GOT3 (cell line): ENCODE results near the gene GRID1.

Experiments used
- DNase-seq: peaks from one replicate; lab custom pipeline; 2025; ENCODE audit warnings: mixed read lengths; lab: John Stamatoyannopoulos, UW

GRID1 gene

DNA sequence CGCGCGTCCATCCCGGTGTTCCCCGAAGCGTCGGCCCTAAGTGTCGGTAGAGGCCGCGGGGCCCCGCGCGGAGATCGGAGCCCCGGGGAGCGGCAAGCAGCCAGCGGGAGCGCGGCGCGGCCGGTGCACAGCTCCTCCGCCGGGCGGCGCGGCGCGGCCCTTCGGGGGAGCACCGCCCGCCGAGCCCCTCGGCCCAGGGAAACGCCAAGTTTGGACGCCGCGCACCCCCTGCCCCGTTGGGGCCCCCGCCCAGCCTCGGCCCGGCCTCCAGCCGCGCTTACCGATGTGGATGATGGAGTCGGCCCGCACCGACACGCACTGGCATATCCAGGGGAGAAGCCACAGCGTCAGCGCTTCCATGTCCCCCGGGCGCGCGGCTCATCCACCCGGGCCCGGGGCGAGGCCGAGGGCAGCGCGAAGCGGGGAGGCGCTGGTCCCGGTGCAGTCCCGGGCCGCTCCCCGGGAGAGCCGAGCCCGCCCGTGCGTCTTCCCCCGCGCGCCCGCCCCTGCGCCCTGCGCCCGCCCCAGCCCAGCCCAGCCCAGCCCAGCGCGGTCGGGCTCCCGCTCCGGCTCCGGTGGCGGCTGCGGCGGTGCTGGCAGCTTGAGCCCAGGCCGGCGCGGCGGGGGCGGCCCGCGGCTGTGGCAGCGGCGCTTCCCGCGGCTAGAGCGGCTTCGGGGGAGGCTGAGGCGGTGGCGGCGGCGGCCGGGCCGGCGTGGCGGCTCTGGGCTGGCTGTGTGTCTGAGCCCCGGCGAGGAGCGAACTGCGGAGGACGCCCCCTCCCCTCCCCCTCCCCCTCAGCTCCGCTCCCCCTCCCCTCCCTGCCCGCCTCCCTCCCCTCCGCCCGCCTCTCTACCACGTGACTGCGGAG is at the start of gene GRID1:
Gene GRID1 (minus strand): TSS at position 763 of the 869 bp plus-strand sequence.
- no peak for DNase-seq

DNA sequence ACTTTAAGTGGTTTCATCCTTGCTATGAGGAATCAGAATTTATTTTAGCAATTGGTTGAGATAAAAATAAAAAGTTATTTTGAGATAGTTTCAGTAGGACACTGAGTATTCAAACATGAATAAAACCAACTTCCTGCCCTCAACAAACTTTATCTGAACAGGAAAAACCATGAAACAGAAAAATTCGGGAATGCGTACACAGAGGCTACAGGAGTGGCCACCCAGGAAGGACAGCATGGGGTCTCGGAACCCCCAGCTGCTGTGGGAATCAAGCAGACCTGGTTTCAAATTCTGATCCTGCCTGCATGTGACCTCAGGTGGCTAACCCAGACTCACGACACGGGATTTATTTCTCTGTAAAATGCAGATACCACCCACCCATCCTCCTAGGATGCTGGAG is 49.0 kb upstream of the GRID1 start:
- DNase-seq: no peak

DNA sequence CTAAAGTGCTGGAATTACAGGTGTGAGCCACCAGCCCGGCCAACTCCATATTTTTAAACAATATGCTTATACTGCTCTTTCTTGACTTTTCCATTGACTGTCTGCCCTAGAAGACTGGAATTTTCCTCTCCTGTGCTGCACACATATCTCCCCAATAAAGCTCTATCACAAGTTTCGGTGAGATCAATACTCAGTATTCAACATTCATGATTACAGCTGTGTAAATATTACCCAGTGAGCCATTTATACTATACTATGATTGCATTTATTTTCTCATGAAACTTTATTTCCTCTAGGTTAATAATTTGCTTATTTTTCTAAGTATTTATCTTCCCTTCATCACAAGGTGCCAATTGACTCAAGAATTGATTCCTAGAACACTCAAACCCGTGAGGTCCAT is 48.5 kb upstream of the GRID1 start:
- no peak for DNase-seq

DNA sequence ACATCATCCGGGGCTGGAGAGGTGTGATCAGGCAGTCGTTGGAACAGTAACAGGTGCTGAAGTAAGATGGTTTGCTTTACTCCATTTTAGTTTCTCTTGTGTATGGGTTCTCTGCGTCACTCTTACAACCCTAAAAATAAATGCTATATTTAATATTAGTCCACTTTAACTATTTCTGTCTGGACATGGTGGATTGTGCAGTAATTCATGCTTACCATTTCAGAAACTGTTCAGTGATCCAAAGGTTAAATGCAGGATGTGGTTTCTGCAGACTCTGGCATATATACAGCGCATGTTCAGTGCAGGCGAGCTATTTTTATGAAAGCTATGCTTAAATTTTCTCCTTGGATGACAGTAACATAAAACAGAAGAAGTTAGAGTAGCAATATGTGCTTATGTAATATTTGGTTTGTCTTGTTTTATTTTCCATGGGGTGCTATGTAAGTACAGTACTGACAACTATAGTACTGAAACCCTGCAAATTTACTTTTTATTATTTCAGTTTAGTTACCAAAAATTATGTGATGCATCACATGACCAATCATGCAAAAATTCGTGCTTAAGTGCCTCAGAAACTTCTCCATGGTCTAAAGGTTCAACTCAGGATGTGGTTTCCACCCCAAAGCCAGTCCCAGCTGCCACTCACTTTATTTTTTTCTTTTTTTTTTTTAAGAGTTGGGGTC is 46.6 kb upstream of the GRID1 start:
- DNase-seq: no peak

DNA sequence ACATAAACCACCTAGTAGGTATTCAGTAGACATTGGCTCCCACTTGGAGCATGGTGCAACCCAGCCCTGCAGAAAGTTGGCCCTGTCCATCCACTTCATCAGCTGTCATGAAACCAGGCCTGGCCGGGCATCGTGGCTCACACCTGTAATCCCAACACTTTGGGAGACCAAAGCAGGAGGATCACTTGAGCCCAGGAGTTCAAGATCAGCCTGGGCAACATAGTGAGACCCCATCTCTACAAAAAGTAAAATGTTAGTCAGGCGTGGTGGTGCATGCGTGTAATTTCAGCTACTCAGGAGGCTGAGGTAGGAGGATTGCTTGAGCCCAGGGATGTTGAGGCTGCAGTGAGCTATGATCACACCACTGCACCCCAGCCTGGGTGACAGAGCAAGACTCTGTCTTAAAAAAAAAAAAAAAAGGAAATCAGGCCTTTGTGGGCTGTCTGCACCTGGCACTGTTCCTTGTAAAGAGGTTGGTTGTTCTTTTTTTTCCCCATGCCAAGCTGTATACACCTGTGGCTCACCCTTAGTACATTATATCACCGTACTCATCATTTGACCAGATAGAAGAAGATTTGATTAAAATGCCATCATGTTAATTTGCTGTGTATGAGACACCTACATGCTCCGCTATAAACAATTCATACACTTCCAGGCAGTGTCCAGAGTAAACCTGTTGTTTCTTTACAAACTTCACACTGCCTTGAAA is 45.4 kb upstream of the GRID1 start:
- no peak for DNase-seq

DNA sequence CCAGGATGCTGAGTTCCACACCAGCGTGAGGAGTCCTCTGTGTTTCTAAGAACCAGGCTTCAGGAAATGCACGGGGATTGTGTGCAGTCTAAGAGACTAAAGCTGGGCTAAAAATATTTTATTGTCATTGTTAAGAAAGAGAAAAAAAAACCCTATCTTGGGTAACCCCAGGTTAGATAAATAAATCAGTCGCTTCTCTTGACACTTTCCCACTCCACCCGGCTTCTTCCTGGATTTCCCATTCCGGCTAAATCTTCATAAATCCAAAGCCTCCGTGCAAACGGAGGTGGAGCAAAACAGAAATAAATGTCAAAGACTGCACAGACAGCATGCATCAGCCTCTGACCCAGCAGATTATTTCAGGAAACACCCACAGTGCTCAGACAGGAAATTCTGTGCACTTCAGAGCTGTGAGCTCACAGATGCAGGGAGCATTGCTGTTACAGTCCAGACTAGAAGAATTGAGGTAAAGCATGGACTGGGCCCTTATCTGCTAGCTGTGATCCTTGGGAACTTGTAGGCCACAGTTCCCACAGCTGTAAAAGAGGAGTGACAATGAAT is 44.8 kb upstream of the GRID1 start:
- DNase-seq: no peak

DNA sequence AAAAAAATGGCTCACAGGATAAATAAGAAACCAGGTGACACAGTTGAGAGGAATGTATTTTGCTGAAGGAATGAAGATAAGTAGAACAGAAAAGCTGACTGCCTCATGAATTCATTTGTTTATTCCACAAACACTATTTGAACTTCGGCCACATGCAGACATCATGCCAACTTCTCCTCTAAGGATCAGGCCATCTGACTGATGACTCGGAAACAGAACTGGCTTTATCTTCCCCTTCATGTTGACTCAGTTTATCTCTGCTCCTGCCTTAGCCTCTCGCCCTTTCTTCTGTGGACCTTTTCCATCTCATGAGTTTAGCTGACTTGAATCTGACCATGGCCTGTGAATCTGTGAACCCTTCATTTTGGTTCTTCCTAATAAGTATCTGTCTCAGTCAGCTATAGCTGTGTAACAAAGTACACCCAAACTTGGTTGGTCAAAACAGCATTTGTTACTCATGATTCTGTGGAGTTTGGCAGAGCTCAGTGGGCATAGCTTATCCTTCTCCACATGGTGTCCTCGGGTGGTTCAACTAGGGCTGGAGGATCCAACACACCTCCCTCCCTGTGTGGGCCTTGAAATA is 44.0 kb upstream of the GRID1 start:
- DNase-seq: no peak

DNA sequence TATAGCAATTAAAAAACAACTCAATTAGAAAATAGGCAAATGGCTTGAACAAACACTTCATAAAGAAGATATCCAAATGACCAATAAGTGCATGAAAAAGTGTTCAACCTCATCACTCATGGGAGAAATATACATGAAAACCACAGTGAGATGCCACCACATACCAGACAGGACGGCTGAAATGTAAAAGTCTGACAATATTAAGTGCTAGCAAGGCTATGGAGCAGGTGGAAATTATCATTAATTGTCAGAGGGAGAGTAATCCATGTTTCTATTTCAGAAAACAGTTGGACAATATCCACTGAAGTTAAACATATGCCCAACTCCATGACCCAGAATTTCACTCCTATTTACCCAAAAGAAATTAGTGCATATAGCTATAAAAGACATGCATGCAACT is 42.6 kb upstream of the GRID1 start:
- no peak for DNase-seq

DNA sequence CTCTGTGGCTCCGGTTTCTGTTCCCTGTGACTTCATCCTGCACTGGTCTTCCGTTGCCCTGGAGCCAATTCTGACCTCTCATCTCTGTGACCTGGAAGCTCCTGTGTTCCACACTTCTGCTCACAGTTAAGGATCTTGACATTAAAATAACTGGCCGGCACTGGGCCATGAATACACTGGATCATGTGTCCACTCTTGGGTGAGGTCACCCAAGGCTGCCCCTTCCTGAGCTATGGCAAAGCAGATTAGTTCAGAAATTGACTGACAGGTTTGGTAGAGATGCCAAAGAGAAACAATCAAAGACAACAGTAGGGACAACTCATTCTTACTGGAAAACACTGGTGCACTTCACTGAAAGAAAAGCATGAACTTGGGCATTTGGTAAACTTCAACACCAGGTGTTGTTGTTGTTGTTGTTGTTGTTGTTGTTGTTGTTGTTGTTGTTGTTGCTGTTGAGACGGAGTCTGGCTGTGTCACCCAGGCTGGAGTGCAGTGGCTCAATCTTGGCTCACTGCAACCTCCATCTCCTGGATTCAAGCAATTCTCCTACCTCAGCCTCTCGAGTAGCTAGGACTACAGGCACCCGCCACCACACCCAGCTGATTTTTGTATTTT is 36.7 kb upstream of the GRID1 start:
- DNase-seq: no peak

DNA sequence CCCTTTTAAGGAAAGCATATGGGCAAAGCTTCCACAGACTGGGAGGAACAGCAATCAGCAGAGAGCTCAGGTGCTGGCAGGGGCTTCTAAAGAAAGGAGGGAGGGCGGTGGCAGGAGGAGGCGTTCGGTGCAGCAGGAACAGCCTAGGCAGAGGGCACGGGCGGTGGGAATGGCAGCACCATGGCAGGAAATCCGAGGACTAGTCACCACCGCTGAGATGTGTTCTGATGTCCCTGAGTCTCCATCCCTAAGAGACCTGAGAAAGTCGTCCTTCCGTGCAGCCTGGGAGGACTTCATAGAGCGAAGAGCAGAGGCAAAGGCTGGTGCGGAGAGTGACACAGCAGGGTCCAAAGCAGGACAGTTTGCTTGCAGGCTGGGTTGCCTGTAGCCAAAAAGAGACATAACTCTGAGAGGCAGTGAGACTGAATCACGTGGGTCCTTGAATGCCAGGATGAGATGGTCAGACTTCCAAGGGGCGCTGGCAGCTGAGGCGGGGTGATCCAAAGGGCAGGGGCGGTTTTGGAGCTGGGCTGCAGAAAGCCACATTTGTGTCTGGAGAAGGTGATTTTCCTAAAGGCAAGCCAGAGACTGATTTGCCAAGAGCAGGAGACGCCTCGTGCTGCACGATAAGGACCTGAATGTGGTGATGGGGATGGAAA is 35.8 kb upstream of the GRID1 start:
- no peak for DNase-seq

DNA sequence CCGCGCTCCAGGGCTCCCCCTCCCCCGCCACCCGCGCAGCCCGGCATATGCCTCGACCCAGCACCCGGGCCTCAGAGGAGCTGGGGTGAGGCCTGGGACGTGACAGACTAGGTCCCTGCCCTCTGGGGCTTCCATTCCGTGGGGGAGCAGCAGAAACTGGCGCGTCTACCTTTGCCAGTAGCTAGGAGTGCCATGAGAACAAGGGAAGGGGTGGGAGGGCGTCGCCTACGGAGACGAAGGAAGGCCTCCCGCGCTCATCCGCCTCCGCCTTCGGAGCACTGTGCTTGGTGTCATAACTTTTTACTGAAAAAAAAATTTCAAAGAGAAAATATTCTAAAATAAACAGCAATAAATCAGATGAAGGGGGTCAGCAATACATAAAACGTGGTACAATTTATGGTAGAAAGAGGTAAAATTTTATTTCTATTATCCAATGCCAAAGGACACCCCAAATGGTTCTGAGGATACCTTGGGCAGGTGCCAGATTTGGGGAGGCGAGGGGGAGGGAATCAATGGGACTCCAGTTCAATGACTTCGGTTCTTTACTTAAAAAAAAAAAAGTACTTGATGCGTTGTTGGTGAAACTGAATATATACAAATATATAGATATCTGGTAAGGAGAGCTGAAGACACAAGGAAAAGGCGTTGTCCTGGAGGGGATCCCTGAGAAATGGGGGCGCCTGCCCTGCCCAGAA is 35.1 kb upstream of the GRID1 start:
- no peak for DNase-seq

DNA sequence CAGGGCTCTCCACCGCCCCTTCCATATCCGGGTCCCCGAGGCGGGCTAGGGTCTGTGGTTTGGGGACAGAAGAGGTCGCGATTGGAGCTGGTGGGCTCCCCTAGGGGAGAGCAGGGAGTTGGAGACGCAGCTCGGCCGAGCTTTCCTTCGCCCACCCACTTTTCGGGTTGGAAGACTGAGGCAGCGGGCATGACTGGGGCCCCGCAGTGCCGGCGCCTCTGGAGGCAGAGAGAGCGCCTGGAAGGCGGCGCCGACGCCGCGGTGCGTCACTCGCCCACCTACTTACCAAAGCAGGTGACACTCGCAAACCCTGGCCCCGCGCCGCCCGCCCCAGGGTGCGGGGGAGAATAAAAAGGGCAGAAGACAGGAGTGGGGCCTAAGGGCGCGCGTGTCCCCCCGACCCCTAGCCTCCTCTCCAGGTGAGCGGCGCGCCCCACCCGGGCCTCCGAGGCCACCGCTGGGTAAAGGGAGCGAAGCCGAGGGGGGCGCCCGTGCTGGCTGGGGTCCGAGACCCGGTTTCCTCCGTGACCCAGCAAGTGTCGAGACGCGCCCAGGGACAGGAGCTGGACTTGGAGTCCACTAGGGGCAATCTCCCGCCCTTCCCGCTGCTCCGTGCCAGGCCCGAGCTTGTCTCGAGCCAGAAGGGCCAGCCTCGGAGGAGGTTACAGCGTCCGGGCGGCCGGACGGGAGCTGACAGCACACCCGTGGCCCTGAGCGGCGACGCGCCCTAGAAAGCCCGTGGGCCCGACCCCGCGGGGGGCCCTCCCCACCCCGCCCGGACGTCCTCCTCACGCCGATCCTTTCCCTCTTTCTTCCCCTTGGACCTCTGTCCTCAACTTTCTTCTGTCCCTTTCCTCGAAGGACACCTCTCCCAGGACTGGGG is 34.4 kb upstream of the GRID1 start:
- DNase-seq: no peak

DNA sequence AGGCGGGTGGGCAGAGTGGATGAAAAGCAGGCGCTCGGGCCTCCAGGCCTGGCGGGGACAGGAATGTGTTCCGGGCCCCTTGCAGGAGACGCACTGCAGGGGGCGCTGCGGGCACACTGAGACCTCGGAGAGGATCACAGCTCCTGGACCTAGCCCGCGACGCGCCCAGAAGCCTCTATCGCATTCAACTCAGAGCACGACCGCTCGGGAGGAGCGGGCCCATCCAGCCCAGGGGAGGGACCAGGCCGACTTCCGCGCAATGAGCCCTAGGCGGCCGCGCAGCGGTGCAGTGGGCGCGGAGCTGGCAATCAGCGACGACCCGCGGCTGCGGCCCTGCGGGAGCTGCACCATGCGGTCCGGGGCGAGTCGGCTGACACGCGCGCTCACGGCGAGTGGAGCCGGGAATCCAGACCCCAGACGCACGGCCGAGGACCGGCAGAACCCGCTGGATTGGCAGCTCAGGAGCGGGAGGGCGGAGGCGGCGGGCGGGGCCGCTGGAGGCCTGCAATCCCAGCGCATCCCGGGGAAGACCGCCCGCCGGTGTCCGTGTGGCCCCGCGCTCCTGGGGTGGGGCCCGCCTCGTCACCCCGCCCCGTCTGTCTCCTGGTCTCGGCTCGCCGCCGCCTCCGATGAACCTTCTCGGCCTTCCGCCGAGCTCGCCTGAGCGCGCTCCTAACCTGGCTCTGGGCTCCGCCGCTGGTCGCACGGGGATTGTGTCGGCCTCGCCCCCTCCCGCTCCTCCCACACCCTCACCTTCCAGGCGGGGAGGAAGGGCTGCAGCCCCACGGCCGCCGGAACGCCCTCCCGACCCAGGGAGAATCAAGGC is 33.5 kb upstream of the GRID1 start:
- DNase-seq: peak; percentile 70

DNA sequence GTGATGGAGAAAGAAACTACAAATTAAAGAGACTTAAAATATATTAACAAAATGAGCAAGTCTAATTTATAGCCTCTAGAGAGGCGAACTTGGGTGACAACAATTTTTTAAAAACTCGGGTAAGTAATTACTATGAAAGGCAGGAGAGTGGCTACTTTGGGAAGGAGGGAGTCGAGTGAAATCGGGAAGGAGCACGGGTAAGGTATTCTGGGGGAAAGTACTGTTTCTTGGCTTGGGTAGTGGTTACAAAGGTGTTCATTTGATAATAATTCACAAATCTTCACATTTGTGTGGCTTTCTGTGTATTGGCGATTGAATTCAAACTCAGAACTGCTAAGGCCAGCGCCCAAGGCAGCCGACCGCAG is 32.9 kb upstream of the GRID1 start:
- DNase-seq: no peak

DNA sequence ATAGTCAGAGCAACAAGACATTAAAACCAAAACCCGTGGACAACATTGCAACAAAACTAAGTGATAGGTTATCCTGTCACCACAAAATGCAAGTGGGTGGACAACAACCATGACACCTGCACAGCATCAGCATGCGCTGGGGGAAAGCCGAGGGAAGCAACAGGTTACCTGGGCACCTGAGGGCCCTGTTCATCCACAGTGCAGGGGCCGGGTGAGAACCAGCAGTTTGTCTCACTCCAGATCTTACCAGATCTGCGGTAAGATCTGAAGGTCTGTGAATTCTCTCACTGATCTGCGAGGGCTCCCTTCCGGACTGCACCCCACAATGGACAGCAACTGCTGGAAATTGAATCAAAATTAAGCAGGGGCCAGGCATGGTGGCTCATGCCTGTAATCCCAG is 30.5 kb upstream of the GRID1 start:
- no peak for DNase-seq

DNA sequence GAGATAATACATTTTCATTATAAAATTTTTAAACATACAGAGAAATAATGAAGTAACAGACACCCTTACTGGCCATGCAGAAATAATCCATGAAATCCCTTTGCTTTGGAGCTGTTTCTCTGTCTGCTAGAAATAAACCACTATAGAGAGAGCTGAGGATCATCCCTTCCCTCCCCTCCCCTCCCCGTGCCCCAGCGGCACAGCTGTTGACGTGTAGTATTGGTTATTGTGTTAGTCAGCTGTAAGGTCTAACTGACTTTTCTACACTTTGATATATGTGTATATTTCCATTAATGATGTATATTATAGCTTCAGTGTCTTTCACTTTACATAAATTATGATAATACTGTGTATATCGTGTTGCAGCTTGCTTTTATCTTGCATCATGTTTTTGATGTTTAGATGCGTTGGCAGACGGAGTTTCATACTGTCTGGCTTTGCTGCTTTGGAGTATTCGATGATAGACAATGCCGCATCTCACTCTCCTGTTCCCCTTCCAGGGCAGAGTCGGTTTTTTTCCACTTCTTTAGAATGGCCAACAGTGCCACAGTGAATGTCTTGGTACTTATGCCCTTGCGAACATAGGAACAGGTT is 27.4 kb upstream of the GRID1 start:
- no peak for DNase-seq

DNA sequence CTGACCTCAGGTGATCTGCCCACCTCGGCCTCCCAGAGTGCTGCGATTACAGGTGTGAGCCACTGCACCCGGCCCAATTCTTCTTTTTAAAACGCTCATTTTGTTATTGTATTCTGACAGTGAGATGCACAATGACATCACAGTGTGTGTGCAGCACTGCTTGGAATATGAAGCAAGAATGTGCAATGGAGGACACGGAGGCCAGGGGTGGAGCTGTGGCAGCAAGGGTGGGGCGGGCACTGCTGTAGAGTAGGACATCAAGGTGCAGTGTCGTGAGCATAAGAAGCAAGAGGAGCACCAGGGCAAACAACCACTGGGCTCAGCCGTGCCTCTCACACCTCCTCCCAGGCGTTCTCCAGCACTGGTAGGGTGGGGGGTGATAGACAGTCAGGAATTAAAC is 26.8 kb upstream of the GRID1 start:
- no peak for DNase-seq

DNA sequence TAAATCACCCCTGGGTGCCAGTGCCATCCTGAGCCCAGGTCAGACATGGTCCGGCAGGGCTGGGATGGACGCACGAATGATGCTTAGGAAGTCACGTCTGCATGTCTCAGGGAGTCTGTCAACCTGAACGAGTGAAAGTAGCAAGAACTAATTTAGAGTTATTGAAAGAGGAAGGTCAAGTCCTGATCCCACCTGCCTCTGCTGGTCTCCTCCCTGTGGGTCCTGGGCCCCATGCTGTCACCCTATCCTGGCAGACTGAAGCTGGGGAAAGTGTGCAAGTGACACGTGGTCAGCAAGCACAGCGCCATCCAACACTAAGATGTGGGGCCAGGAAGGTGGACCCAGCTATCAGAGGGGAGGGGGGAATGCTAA is 26.1 kb upstream of the GRID1 start:
- DNase-seq: no peak
